Neural progenitor cell (in vitro differentiated cells): ENCODE measurements around the gene ADRA2B. TPM values are rescaled to one million over a fixed set of nuclear protein-coding genes. Genes with fewer than 3 reads are reported as not detected.

ENCODE experiments used
- DNase-seq: peaks from one replicate; pipeline ENCODE4 v3.0.0-alpha.2; 2016; ENCODE audit warnings: low spot score
- H2AFZ ChIP-seq: fragments of 200-600 bp; sonication (generic); replicated peaks from 2 replicates; pipeline ENCODE4 v1.6.1; 2016; ENCODE audit warnings: antibody characterized with exemption
- H3F3A ChIP-seq: fragments of 200-600 bp; sonication (generic); 2 replicates; pipeline ENCODE4 v1.6.1; 2016; ENCODE audit warnings: antibody characterized with exemption, low read depth
- H3K27ac ChIP-seq: fragments of 200-600 bp; sonication (generic); 2 replicates; pipeline ENCODE4 v1.5.1; 2016; ENCODE audit warnings: mild to moderate bottlenecking
- H3K27me3 ChIP-seq: fragments of 200-600 bp; sonication (generic); 2 replicates; pipeline ENCODE4 v1.6.1; 2016; ENCODE audit warnings: mild to moderate bottlenecking, moderate library complexity
- H3K36me3 ChIP-seq: fragments of 200-600 bp; sonication (generic); 2 replicates; pipeline ENCODE4 v1.5.1; 2016
- H3K4me1 ChIP-seq: fragments of 200-600 bp; sonication (generic); 2 replicates; pipeline ENCODE4 v1.6.1; 2016; ENCODE audit warnings: mixed run types
- H3K4me2 ChIP-seq: fragments of 200-600 bp; sonication (generic); 2 replicates; pipeline ENCODE4 v1.6.1; 2016
- H3K4me3 ChIP-seq: fragments of 200-600 bp; sonication (generic); 2 replicates; pipeline ENCODE4 v1.5.1; 2016
- H3K79me2 ChIP-seq: fragments of 200-600 bp; sonication (generic); 2 replicates; pipeline ENCODE4 v1.6.1; 2016; ENCODE audit warnings: low read depth
- H3K9ac ChIP-seq: fragments of 200-600 bp; sonication (generic); 2 replicates; pipeline ENCODE4 v1.6.1; 2016
- H3K9me3 ChIP-seq: fragments of 200-600 bp; sonication (generic); 2 replicates; pipeline ENCODE4 v1.5.1; 2016; ENCODE audit warnings: low read depth
- H4K20me1 ChIP-seq: fragments of 200-600 bp; sonication (generic); 2 replicates; pipeline ENCODE4 v1.6.1; 2016; ENCODE audit warnings: low read depth
- H3K27ac Mint-ChIP-seq: 3 replicates; pipeline ENCODE4 v1.8.0; 2021; ENCODE audit warnings: mixed read lengths
- H3K27me3 Mint-ChIP-seq: 2 replicates; pipeline ENCODE4 v1.8.0; 2022; ENCODE audit warnings: low read depth, mild to moderate bottlenecking, inconsistent platforms, moderate library complexity, mixed read lengths; ENCODE audit not compliant: insufficient read depth
- H3K36me3 Mint-ChIP-seq: 3 replicates; pipeline ENCODE4 v1.8.0; 2021; ENCODE audit warnings: mixed read lengths
- H3K4me1 Mint-ChIP-seq: 3 replicates; pipeline ENCODE4 v1.8.0; 2021; ENCODE audit warnings: mixed read lengths
- H3K4me3 Mint-ChIP-seq: 3 replicates; pipeline ENCODE4 v1.8.0; 2021; ENCODE audit warnings: mild to moderate bottlenecking, moderate library complexity, mixed read lengths
- H3K9me3 Mint-ChIP-seq: 3 replicates; pipeline ENCODE4 v1.8.0; 2020; ENCODE audit warnings: mixed read lengths
- CTCF ChIP-seq: fragments of 200-600 bp; sonication (generic); IDR thresholded peaks from 2 replicates; pipeline ENCODE4 v1.5.1; 2017; ENCODE audit warnings: antibody characterized with exemption, mild to moderate bottlenecking
- EZH2 ChIP-seq: fragments of 200-600 bp; sonication (generic); IDR thresholded peaks from 2 replicates; pipeline ENCODE4 v1.6.1; 2017; ENCODE audit warnings: antibody characterized with exemption, mild to moderate bottlenecking, moderate library complexity
- EZH2phosphoT487 ChIP-seq: fragments of 200-600 bp; sonication (generic); IDR thresholded peaks from 2 replicates; pipeline ENCODE4 v1.6.1; 2017; ENCODE audit warnings: antibody characterized with exemption
- total RNA-seq: library from RNA; depleted of rRNA; stranded (reverse); fragments of >200 nt; gene quantifications from 2 replicates; pipeline ENCODE4 v1.2.3, GENCODE V29; 2015; ENCODE audit warnings: low replicate concordance

Gene ADRA2B
- total RNA-seq, 1 donor from 2014 or later = 3.0 TPM

- Mint-ChIP-seq H3K36me3 (no peaks in the 10 kb centered on the region), H3K4me1 (no peaks in the 10 kb centered on the region), H3K27ac (no peak overlapping the region), H3K27me3 (peaks cover 10% of the 10 kb centered on the region), H3K4me3 (no peak overlapping the region), H3K9me3 (no peaks in the 10 kb centered on the region)
- Histone ChIP-seq H4K20me1 (no peaks in the 10 kb centered on the region), H3K4me2 (no peak overlapping the region), H3K27ac (no peak overlapping the region), H3K36me3 (no peaks in the 10 kb centered on the region), H3K9ac (no peak overlapping the region), H3K4me3 (no peak overlapping the region), H3K79me2 (no peaks in the 10 kb centered on the region), H3K4me1 (peaks cover 6% of the 10 kb centered on the region), H3K9me3 (no peaks in the 10 kb centered on the region), H3K27me3 (peaks cover 25% of the 10 kb centered on the region), H2AFZ (no peak overlapping the region), H3F3A (no peaks in the 10 kb centered on the region)
- no peak for DNase-seq
- no peak for TF ChIP-seq CTCF
- no peak for TF ChIP-seq EZH2phosphoT487
- TF ChIP-seq EZH2 = no peak
Measured at GRCh38 chr2:96140941-96141623, 24.7 kb upstream of the ADRA2B start.

- no peak for DNase-seq
- peaks cover under 1% of the 10 kb centered on the region for H3K4me1 ChIP-seq
- no peaks in the 10 kb centered on the region for H3K9me3 Mint-ChIP-seq
Measured at GRCh38 chr2:96139181-96139758, 22.9 kb upstream of the ADRA2B start.

GRCh38 chr2:96138179-96139145, 22.1 kb upstream of the ADRA2B start, which contains the start of gene ASTL:
Gene ASTL (minus strand): TSS chr2:96138502. CDS start chr2:96138436, 66 bp downstream.
- Histone ChIP-seq H3K4me2 (no peak within 1 kb of the TSS), H3K27me3 (no peaks in the 10 kb centered on the region), H3K9ac (no peak within 1 kb of the TSS), H3K79me2 (no peaks in the 10 kb centered on the region), H4K20me1 (no peaks in the 10 kb centered on the region), H3K9me3 (no peaks in the 10 kb centered on the region), H3F3A (no peaks in the 10 kb centered on the region), H3K36me3 (no peaks in the 10 kb centered on the region), H3K4me1 (no peaks in the 10 kb centered on the region), H3K27ac (no peak within 1 kb of the TSS), H3K4me3 (no peak within 1 kb of the TSS), H2AFZ (no peak within 1 kb of the TSS)
- Mint-ChIP-seq H3K27me3 (peaks cover 5% of the 10 kb centered on the region), H3K4me1 (no peaks in the 10 kb centered on the region), H3K9me3 (no peaks in the 10 kb centered on the region), H3K4me3 (no peak within 1 kb of the TSS), H3K36me3 (no peaks in the 10 kb centered on the region), H3K27ac (no peak within 1 kb of the TSS)
- TF ChIP-seq EZH2 (peak; percentile 24), EZH2phosphoT487 (no peak), CTCF (peak; percentile 72)
- DNase-seq = peak; percentile 79

More at GRCh38 chr2:96139181-96139758, 22.9 kb upstream of the ADRA2B start:
- H3K79me2 ChIP-seq = no peaks in the 10 kb centered on the region
- H3F3A ChIP-seq = no peaks in the 10 kb centered on the region
- H3K27ac ChIP-seq = no peak overlapping the region
- no peaks in the 10 kb centered on the region for H4K20me1 ChIP-seq
- no peak overlapping the region for H3K9ac ChIP-seq
- H3K36me3 ChIP-seq = no peaks in the 10 kb centered on the region
- H3K9me3 ChIP-seq = no peaks in the 10 kb centered on the region
- TF ChIP-seq CTCF (no peak), EZH2phosphoT487 (no peak), EZH2 (no peak)
- H3K27me3 ChIP-seq = peaks cover 7% of the 10 kb centered on the region
- no peak overlapping the region for H3K4me3 ChIP-seq
- H3K27ac Mint-ChIP-seq = no peak overlapping the region
- no peaks in the 10 kb centered on the region for H3K36me3 Mint-ChIP-seq
- peaks cover 6% of the 10 kb centered on the region for H3K27me3 Mint-ChIP-seq
- no peaks in the 10 kb centered on the region for H3K4me1 Mint-ChIP-seq
- no peak overlapping the region for H2AFZ ChIP-seq
- H3K4me2 ChIP-seq = no peak overlapping the region
- H3K4me3 Mint-ChIP-seq = no peak overlapping the region
